GM18868 (cell line): ENCODE results near the gene MT1H.

ENCODE experiments used
- ATAC-seq: cut with Tn5 transposase; IDR thresholded peaks from one replicate; pipeline ENCODE4 v1.9.1; 2021; ENCODE audit warnings: mild to moderate bottlenecking, moderate library complexity; ENCODE audit not compliant: unreplicated experiment

Gene MT1H

DNA sequence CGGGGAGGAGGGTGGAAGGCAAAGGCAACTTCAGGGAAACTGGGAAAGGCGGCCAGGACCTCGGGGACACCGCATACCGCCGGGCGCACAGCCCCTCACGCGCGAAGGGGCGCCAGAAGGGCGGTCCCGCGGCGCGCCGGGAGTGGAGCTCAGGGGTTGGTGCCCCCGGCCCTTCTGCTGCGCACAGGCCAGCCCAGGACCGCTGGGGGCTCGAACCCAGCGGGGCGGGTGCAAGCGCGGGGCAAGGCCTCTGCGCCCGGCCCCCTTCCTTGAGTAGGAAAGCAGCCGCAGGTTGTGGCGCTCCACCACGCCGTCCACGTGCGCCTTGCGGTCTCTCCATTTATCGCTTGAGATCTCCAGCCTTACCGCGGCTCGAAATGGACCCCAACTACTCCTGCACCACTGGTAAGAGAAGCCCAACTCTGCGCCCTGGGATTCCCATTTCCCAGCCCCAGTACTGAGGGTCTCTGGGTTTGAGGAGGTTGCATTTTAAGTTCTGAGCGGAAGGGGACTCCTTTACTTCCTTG is 34.1 kb upstream of the MT1H start:
- ATAC-seq, result no peak

DNA sequence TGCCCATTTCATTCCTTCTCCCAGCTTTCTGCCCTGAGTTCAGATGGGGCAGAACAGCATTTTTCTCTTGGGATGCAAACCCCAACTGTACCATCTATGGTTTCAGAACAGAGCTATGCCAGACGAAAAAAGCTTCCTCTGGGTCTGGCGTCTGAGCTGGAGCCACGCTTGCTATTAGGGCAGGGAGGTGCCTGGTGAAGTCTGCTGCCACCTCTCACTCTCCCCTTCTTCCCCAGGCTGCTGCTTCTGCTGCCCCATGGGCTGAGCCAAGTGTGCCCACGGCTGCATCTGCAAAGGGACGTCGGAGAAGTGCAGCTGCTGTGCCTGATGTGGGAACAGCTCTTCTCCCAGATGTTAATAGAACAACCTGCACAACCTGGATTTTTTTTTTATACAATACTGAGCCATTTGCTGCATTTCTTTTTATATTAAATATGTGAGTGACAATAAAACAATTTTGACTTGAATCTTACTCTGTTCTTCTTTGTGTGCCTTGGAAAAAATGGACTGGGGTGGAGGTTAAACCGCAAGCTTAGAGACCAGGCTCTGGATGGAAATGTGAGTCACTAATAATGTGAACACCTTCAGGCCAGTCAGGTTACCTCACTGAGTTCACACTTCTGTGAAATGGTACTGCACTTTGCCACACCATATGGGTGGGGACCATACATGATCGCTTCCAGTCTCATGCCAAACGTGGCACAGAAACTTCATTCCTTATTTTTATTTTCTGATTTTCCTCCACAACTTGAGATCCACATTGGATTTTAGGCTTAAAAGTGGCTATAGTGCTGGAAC is 32.8 kb upstream of the MT1H start:
- no peak for ATAC-seq

DNA sequence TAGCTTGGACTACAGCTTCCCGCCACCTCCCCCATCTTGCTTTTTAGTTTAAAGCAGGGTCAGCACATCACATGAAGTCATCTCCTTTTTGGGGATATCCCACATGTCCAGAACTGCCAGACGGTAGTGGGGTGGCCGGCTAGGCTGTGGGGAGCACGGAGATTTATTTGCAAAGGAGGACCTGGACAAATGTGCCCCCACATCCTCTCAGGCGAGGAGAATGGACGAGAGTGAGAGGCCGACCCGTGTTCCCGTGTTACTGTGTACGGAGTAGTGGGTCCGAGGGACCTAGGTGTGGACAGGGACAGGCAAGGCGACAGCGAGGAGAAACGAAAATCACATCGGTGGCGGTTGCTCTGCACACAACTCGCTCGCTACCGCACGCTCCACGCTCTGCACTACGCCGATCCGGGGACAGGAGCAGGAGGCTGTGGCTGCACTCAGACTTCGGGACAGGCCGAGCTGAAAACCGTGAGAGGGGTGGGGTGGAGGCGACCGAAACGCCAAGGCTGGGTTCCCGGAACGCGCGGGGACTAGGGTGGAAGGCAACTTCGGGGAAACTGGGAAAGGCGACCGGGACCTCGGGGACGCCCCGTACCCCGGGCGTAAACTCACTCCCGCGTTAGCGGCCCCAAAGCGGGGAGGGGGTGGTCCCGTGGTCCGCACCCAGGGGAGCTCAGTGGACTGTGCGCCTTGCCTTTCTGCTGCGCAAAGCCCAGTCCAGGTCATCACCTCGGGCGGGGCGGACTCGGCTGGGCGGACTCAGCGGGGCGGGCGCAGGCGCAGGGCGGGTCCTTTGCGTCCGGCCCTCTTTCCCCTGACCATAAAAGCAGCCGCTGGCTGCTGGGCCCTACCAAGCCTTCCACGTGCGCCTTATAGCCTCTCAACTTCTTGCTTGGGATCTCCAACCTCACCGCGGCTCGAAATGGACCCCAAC is 31.5 kb upstream of the MT1H start, which contains the start of gene MT1A:
MT1A (plus strand) TSS at position 853 of the 937 bp plus-strand sequence; CDS start at position 926, 73 bp downstream.
- no peak for ATAC-seq

DNA sequence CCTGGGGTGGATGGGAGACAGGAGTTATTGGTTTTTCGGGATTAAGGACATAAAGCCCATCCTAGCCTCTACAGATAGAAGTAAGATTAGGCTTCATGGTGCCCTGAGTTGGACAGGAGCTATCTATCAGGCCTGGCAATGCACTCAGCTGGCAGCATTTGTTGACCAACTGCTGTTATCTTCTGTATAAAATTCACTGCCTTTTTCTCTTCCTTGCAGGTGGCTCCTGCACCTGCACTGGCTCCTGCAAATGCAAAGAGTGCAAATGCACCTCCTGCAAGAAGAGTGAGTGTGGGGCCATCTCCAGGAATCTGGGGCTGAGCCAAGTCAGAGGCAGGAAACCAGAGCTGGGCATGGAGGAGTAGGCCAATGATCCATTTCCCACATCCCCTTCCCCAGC is 30.6 kb upstream of the MT1H start:
- no peak for ATAC-seq

DNA sequence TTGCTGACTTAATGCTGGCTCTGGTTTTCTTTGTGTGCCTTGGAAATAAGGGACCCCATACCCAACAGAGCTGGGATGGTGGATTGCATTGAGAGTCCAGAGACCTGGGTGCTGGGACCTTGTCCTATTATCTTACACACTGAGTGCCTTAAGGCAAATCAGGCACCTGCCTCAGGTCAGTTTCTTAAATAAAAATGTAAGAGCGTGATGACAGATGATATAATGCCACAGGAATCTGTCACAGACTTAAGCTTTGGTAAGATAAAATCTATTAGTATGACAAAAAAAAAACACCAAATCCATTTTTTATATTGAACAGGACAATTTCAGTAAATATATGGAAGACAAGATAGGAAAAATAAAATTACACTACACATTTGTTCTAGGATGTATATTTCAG is 29.5 kb upstream of the MT1H start:
- no peak for ATAC-seq

DNA sequence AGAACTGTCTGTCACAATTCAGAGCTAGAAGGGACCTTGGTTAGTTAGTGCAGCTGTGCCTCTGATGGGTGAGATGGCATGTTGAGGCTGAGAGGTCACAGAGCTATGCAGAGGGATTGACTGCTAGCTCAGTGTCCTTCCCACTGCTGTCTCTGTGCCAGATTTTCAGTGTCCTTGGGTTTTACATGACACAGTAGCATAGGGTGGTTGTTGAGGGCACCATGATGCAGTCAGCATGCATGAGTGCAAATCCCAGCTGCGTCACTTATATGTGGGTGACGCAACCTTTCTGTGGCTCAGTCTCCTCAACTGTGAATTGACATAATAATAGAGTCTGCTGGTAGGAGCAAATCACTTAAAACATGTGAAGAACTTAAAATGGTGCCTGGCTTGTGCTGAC is 28.4 kb upstream of the MT1H start:
- ATAC-seq, result no peak

DNA sequence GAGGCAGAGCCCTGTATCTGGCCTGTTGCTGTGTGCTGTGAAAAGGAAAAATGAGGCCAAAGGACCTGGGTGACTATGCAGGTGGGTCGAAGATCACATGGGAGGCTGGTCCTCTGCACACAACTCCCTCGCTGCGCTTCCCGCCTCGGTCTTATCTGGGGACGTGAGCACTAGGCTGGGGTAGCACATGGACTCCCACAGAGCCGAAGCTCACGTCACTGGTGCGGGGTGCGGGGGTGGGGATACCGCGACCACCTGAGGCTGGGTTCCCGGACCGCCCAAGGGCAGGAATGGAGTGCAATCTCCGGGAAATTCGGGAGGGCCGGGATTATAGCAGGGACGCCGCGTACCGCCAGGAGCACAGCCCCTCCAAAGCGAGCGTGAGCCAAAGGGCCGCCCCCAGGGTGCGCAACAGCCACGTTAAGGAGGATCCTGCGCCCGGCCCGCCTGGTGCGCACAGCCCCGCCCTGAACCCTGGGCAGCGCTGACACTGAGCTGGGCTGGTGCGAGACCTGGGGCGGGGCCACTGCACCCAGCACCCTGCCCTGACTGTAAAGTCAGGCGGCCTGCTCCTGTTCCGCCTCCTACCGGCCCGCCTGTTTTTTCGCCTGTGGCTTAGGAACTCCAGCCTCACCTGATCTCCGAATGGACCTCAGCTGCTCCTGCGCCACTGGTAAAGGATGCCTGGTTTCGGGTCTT is 26.4 kb upstream of the MT1H start:
- ATAC-seq, result peak; percentile 86

DNA sequence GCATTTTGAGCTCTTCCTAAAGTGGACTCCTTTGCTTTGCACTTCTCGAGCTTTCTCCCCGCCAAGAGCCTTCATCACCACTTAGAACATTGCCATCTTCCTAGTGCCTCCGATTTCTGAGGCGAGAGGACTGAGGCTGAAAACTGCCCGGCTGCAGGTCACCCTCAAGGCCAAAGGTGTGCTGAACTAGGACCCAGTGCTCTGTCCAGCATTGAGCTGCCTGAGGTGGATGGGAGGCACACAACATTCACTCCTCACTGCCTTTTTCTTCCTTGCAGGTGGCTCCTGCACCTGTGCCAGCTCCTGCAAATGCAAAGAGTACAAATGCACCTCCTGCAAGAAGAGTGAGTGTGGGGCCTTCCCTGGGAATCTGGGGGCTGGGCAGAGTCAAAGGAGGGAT is 25.8 kb upstream of the MT1H start:
- no peak for ATAC-seq

DNA sequence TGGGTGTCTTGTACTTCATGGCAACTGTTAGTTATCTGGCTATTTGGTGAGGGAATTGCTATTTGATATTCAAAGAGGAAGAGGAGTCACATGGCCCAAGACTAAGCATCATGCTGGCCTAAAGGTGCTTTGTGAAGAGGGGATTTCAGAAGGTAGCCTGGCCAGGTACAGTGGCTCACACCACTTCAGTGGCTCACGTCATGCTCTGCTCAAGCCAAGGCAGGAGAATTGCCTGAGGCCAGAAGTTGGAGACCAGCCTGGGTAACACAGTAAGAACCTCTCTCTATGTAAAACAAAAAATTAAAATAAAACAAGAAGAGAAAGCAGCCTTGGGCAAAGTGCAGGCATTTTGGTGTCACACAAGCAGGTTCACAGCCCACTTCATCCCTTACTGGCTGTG is 24.3 kb upstream of the MT1H start:
- no peak for ATAC-seq

DNA sequence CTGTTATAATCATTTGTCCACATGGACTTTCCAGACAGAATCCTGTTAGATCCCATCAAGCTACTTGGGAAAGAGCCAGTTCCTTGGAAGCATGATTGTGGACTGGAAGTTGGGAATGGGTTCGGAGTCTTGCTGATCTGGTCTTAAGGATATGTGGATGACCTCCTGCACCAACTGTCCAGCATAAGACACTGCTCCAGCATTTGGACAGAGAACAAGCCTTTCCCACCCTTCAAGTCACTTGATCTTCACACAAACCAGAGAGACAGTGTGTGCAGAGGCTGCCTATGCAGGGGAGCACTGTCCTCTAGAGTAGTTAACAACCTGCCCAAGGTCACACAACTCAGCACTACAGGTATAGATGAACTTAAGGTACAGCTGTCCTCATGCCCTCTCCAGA is 23.8 kb upstream of the MT1H start:
- ATAC-seq, result no peak

DNA sequence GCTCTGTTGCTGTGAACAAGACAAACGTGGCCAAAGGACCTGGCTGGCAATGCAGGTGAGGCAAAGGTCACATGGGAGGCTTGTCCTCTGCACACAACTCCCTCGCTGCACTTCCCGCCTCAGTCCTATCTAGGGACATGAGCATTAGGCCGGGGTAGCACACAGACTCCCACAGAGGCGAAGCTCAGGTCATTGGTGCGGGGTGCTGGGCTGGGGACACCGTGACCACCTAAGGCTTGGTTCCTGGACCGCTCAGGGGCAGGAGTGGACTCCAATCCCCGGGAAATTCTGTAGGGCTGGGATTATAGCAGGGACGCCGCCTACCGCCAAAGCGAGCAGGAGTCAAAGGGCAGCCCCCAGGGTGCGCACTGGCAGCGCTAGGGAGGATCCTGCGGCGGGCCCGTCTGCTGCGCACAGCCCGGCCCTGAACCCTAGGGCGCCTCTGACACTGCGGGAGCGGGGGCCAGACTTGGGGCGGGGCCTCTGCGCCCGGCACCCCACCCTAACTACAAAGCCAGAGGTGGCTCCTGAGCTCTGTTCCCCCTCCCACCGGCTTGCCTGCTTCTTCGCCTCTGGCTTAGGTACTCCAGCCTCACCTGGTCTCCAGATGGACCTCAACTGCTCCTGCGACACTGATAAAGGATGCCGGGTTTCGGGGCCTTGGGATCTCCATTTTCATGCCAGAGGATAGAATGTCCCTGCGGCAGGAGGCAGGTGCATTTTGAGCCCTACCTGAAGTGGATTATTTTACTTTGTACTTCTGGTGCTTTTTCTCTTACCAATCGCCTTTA is 21.8 kb upstream of the MT1H start:
- ATAC-seq, result no peak

DNA sequence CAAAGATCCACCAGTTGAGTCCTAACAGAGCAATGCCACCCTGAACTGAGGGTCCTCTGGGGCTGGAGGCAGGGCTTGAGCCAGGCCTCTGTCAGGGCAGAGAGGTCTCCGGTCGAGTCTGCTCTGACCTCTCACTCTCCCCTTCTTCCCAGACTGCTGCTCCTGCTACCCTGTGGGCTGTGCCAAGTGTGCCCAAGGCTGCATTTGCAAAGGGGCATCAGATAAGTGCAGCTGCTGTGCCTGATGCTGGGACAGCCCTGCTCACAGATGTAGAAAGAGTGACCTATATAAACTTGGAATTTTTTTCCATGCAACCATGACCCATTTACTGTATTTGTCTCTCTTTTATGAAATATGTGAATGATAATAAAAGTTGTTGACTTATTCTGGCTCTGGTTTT is 20.3 kb upstream of the MT1H start:
- no peak for ATAC-seq

DNA sequence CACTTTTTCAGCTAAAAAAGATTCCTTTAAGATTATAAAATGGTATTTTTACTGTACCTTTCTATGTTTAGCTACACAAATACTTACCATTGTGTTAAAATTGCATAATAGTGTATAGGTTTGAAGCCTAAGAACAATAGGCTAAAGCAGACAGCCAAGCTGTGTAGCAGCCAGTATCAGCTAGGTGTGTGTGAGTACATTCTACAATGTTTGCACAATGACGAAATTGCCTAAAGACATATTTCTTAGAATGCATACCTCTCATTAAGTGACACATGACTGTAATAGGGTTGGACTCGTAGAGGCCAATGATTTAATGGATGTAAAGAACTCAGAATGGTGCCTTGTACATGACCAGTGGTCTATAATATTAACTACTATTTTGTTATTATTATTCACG is 19.8 kb upstream of the MT1H start:
- no peak for ATAC-seq

DNA sequence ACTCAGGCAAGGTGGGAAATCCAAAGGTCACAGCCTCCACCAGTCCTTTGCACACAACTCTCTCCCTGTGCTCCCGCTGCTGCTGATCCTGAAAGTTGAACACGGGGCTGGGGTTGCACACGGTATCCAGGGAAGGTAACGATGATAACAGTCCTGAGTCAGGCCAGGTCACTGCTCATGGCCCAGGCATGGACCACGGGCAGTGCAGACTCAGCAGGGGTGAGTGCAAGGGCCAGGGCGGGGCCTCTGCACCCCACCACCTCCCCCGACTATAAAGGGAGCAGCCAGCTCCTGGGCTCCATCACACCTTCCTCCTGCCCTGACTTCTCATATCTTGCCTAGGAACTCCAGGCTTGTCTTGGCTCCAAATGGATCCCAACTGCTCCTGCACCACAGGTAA is 18.0 kb upstream of the MT1H start, which contains the start of gene MT1B:
MT1B (plus strand) TSS at position 301 of the 400 bp plus-strand sequence; CDS start at position 369, 68 bp downstream.
- no peak for ATAC-seq

DNA sequence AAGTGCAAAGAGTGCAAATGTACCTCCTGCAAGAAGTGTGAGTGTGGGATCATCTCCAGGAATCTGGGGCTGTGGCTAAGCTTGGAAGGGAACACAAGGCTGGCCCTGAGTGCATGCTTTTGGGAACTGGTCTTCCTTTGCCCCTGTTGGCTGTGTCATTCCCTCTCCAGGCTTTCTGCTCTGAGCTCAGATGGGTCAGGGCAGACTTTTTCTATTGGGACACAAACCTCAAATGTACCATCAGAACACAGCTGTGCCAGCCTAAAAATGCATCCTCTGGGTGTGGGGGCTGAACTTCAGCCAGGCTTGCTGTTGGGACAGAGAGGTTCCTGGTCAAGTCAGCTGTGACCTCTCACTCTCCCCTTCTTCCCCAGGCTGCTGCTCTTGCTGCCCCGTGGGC is 17.0 kb upstream of the MT1H start:
- ATAC-seq, result no peak

DNA sequence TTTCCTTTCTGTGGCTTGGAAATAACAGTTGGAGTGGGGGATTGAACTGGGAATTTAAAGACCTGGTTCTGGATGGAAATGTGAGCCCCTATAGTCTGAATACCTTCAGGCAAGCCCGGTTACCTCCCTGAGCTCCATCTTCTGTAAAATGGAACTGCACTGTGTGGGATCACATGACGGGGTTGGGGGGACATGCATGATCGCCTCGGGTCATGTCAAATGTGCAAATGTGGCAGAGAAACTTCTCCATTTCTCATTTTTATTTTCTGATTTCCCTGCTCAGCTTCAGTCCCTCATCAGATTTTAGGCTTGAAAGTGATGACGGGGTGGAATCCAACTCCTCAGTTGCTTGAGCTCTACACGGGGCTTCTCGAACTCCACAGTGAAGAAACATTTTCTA is 16.4 kb upstream of the MT1H start:
- no peak for ATAC-seq

DNA sequence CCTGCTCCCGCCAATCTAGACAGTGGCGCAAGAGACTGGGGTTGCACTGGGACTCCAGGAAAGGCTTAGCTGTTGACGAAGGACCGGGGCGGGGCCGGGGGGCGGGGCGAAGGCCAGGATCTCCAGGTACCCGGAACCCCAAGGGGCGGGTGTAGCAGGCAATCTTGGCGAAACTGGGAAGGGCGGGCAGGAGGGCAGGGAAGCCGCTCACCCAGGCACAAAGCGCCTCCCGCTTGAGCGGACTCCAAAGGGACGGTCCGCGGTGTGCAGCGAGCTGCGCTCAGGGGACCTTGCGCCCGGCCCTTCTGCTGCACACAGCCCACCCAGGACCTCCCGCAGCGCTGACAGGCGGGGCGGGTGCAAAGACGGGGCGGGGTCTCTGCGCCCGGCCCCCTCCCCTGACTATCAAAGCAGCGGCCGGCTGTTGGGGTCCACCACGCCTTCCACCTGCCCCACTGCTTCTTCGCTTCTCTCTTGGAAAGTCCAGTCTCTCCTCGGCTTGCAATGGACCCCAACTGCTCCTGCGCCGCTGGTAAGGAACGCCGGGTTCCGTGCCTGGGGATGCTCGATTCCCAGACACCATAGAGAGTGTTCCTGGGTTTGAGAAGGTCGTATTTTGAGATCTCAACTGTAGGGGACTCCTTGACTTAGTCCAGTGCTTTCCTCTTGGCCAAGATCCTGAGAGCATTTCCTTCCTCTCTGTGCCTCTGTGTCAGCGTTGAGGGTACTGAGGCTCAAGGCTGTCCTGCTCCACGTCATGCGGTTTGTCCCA is 11.9 kb upstream of the MT1H start, which contains the start of gene MT1F:
MT1F (plus strand) TSS at position 405 of the 772 bp plus-strand sequence; CDS start at position 505, 100 bp downstream.
- peak; percentile 57 for ATAC-seq

DNA sequence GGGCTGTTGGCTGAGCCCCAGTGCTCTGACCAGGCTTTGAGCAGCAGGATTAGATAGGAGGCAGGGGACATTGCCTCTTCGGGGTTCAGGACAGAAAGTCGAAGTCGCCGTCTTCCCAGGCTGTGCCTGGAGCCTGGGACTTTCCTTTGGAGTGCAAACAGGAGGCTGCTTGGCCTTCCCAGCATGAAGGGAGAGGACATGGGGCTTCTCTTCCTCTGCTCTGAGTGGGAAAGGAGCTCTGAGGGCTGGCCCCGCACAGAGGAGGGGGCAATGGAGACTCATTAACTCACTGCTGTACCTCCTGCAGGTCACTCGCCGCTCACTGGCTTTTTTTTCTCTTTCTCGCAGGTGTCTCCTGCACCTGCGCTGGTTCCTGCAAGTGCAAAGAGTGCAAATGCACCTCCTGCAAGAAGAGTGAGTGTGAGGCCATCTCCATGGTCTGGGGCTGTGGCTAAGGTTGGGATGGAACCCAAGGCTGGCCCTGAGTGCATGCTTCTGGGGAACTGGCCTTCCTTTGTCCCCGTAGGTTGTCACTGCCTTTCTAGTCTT is 11.2 kb upstream of the MT1H start:
- ATAC-seq, result no peak
